Measurements from ENCODE around the gene HSPB2. TPM values are rescaled to one million over a fixed set of nuclear protein-coding genes. Genes with fewer than 3 reads are reported as not detected.
"Not testable (repeated sequence)": the region's sequence is repeated elsewhere in the genome, so short reads cannot be mapped to it uniquely, and the experiment has no call there.

Gene HSPB2, protein sequence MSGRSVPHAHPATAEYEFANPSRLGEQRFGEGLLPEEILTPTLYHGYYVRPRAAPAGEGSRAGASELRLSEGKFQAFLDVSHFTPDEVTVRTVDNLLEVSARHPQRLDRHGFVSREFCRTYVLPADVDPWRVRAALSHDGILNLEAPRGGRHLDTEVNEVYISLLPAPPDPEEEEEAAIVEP
- total RNA-seq = not detected

DNA sequence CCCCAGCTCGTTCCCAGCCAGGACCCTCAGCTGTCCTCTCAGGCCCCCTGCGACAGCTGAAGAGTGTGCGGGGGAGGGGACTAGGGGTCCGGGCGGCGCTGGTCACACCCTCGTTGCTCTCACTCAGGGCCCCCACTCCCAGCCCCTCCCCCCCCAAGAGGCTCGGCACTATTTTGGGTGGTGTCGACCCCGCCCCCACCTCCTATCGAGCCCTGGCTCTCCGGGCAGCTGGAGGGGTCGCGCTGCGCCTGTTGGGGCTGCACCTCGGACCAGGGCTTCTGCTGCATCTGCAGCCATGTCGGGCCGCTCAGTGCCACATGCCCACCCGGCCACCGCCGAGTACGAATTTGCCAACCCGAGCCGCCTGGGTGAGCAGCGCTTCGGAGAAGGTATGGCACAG is at the start of gene HSPB2:
HSPB2 (plus strand) TSS at position 200 of the 400 bp plus-strand sequence; CDS start at position 296, 96 bp downstream.
- POLR2A ChIA-PET = no interaction called here
- no peak for DNase-seq
- Mint-ChIP-seq H3K9me3 (no peaks in the 10 kb centered on the region), H3K4me3 (no peak within 1 kb of the TSS), H3K36me3 (no peaks in the 10 kb centered on the region), H3K27ac (no peak within 1 kb of the TSS), H3K27me3 (peaks cover 42% of the 10 kb centered on the region), H3K4me1 (ENCODE audit: low read depth) (no peaks in the 10 kb centered on the region)
- intact Hi-C loops (cut with micrococcal nuclease) = no loop called here
- CTCF ChIA-PET = no interaction called here

DNA sequence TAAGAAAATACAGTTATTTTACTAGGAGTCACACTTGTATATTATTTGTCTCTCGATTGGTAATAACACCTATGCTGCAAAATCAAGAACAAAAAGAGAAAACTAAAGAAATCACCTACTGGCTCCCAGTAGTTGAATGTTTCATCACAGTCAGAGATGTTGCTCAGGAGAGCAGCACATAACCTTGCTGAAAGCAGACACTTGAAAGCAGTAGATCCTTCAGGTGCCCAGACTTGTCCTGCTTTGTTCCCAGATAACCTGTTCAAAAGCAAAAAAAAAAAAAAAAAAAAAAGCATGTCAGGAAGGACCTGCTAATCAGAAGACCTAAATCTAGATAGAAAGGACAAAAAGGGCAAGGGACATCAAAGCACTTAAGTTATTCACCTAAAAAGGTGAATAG is 42.4 kb upstream of the HSPB2 start:
- Mint-ChIP-seq H3K4me1 (ENCODE audit: low read depth) (peaks cover 24% of the 10 kb centered on the region), H3K36me3 (peaks cover 33% of the 10 kb centered on the region), H3K9me3 (no peaks in the 10 kb centered on the region), H3K4me3 (peak overlapping the region; percentile 27), H3K27ac (no peak overlapping the region), H3K27me3 (no peaks in the 10 kb centered on the region)
- no peak for DNase-seq
- intact Hi-C loops (cut with micrococcal nuclease) = loop anchor here (2.0 to 10.0 kb wide), 5 partner anchors 103 to 1445 kb away; partner anchors contain the start of genes DLAT, PPP2R1B, PTS and SDHD
- ChIA-PET POLR2A (interaction anchor here (0.9 to 1.0 kb wide), 3 partner anchors 57 to 266 kb away, joined by 3 to 5 read pairs (median 3); no protein-coding TSS in a partner anchor), CTCF (interaction anchor here (0.6 to 2.9 kb wide), 9 partner anchors 11 to 266 kb away, joined by 3 to 15 read pairs (median 4); partner anchors contain the start of gene PPP2R1B)

DNA sequence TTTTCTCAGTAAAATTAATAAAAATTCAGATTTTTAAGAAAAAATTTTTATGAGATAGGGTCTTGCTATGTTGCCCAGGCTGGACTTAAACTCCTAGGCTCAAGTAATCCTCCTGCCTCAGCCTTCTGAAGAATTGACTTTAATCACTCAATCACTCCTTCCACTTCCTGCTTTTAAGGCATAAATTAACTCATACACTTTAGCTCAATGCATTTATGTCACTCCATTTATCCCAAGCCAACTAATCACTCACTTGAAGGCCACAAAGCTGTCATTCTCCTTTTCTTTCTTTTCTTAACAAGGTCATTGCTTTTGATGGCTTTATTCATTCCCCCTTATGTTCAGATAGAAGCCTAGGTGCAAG is 42.0 kb upstream of the HSPB2 start:
- intact Hi-C loops (cut with micrococcal nuclease) = loop anchor here (2.0 to 10.0 kb wide), 5 partner anchors 104 to 1444 kb away; partner anchors contain the start of genes DLAT, PPP2R1B, PTS and SDHD
- ChIA-PET CTCF (interaction anchor here (0.6 to 2.9 kb wide), 9 partner anchors 11 to 266 kb away, joined by 3 to 15 read pairs (median 4); partner anchors contain the start of gene PPP2R1B), POLR2A (interaction anchor here (0.9 to 1.3 kb wide), 5 partner anchors 9 to 267 kb away, joined by 3 to 5 read pairs (median 3); partner anchors contain the start of genes SDHD and TIMM8B)
- H3K27ac Mint-ChIP-seq = peak overlapping the region; percentile 86
- H3K4me3 Mint-ChIP-seq = peak overlapping the region; percentile 92
- H3K4me1 Mint-ChIP-seq (ENCODE audit: low read depth) = peaks cover 24% of the 10 kb centered on the region
- DNase-seq = no peak
- H3K27me3 Mint-ChIP-seq = no peaks in the 10 kb centered on the region
- H3K36me3 Mint-ChIP-seq = peaks cover 29% of the 10 kb centered on the region
- no peaks in the 10 kb centered on the region for H3K9me3 Mint-ChIP-seq

DNA sequence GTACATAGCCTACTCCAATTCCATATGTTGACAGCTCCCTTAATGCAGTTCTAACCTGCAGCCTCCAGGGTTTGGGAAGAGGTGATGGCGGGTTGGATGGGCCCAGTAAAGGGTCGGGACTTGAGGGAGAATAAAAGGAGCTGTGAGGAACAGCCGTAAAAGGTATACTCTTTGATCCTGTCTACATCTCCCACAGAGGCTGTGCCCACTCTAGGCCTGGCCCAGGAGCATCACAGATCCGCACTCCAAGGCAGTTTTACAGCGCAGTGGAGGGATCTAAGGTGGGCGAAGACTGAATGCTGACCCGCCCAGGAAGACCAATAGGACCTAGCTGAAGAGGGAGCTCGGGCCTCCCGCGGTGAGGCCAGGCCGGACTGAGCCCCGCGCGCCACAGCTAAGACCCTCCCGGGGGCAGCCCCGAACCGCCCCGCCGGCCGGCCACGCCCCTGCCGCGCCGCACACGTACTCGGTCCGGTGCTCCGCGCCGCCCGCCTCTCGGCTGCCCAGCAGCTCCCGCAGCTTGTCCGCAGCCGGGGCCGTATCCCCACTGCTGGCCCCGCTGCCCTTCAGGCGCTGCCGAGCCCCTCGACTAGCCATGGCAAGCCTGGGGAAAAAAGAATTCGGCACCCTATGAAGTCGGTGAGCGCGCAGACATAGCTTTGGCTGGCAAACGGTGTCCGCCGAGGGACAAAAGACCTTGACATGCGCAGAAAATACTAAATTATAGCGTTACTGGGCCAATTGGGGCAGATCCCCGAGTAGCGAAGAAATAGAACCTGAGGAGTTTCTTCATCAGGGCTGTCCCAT is 41.4 kb upstream of the HSPB2 start, which contains the start of gene ALG9:
ALG9 (minus strand) TSS at position 696 of the 807 bp plus-strand sequence; CDS start at position 597, 99 bp downstream.
- peak; percentile 92 for DNase-seq
- ChIA-PET POLR2A (interaction anchor here (0.6 to 1.9 kb wide), 9 partner anchors 9 to 320 kb away, joined by 3 to 6 read pairs (median 3); partner anchors contain the start of genes SDHD and TIMM8B), CTCF (interaction anchor here (0.6 to 2.9 kb wide), 19 partner anchors 9 to 409 kb away, joined by 3 to 15 read pairs (median 4); partner anchors contain the start of genes NKAPD1, PIH1D2, PPP2R1B and SDHD)
- Mint-ChIP-seq H3K27ac (peak within 1 kb of the TSS; percentile 86), H3K4me3 (peak within 1 kb of the TSS; percentile 92), H3K4me1 (ENCODE audit: low read depth) (peaks cover 24% of the 10 kb centered on the region), H3K27me3 (no peaks in the 10 kb centered on the region), H3K9me3 (no peaks in the 10 kb centered on the region), H3K36me3 (peaks cover 31% of the 10 kb centered on the region)
- intact Hi-C loops (cut with micrococcal nuclease) = loop anchor here (1.0 to 10.0 kb wide), 7 partner anchors 8 to 1444 kb away; partner anchors contain the start of genes CFAP68, DLAT, FDXACB1 and PPP2R1B

DNA sequence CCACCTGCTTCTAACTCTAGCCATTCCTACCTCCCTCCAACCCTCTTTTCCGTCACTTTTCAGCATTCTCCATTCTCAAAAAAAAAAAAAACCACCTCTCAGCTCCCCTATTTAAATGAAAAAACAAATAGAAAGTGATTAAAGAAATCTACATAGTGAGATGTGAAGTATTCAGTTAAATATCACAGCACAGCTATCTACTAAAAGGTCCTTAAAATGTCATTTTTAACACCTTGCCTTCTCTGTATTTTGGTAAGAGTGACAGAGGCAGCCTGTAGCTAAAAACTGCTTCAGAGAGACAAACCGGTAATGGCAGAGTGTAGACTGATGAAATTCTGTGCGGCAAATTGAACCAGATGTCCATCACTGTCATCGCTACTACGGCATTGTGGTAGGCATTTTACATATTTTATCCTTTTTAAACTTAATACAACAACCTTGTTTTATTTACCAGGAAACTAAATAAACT is 40.8 kb upstream of the HSPB2 start:
- intact Hi-C loops (cut with micrococcal nuclease) = loop anchor here (1.0 to 10.0 kb wide), 7 partner anchors 8 to 1443 kb away; partner anchors contain the start of genes CFAP68, DLAT, FDXACB1 and PPP2R1B
- H3K27me3 Mint-ChIP-seq = no peaks in the 10 kb centered on the region
- H3K4me3 Mint-ChIP-seq = peak overlapping the region; percentile 92
- no peak for DNase-seq
- H3K36me3 Mint-ChIP-seq = peaks cover 26% of the 10 kb centered on the region
- H3K9me3 Mint-ChIP-seq = no peaks in the 10 kb centered on the region
- ChIA-PET POLR2A (interaction anchor here (0.6 to 1.9 kb wide), 6 partner anchors 8 to 319 kb away, joined by 3 to 6 read pairs (median 4); no protein-coding TSS in a partner anchor), CTCF (interaction anchor here (0.7 to 2.9 kb wide), 15 partner anchors 8 to 409 kb away, joined by 3 to 15 read pairs (median 5); partner anchors contain the start of genes NKAPD1, PIH1D2, PPP2R1B and SDHD)
- H3K27ac Mint-ChIP-seq = peak overlapping the region; percentile 82
- peaks cover 24% of the 10 kb centered on the region for H3K4me1 Mint-ChIP-seq (ENCODE audit: low read depth)

DNA sequence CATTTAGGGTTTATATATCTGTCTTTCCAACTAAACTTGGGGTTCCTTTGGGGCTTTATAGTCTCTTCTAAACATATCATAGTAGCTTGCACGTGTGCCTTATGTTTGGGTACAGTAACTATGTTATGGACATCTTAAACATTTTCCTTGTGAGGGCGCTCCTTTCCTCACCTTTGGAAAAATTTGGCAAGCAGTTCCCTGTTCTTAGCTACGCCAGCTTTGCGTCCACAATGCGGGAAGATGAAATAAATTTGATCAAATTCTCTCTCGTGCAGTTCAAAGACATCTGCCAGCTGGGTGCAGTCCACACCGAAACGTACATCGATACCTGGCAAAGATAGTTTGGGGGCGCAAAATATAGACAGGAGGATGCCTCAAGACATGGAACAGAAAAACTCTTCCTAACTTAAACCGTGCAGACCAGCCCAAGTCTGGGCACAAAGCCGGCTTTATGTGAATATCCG is 34.1 kb upstream of the HSPB2 start:
- no peaks in the 10 kb centered on the region for H3K27me3 Mint-ChIP-seq
- H3K9me3 Mint-ChIP-seq = no peaks in the 10 kb centered on the region

DNA sequence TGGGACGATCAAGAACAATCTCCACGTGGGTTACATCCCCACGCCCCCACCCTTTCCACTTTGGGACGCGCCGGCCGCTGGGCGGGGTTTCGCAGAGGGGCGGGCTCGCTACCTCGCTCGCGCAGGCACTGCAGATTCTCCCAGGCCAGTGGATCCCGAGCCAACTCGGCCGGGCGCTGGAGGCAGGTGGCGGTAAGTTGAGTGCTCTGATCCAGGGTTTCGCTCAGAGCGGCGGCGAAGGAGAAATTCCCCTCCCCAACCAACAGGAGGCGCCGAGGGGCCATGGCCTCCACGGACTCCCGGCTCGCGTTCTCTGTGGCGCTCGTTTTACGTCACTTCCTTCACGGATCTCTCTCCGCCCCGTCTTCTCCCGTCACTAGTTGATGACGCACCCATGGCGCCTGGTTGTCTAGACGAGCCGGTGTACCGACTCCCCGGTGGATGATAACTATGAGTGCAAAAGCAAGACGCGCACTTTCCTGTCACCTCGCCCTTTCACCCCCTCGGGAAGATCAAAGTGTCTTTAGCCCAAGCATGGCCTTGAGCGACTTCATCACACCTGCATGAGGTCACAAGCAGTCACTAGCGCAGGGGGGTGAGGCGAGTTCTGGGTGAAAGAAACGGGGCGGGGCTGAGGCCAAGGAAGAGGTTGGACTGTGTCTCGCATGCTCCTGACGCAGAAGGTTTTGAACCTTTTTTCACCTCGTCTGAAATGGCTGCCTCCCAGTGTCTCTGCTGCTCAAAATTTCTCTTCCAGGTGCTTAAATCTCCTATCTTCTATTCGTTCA is 33.5 kb upstream of the HSPB2 start, which contains the start of the genes CFAP68 and FDXACB1:
CFAP68 (plus strand) TSS at position 693 of the 788 bp plus-strand sequence; CDS start at position 713, 20 bp downstream.
FDXACB1 (minus strand) TSS at position 317 of the 788 bp plus-strand sequence; CDS start at position 284, 33 bp downstream.
- no peaks in the 10 kb centered on the region for H3K9me3 Mint-ChIP-seq
- intact Hi-C loops (cut with micrococcal nuclease) = loop anchor here (1.0 to 10.0 kb wide), 10 partner anchors 8 to 1436 kb away; partner anchors contain the start of genes ALG9, BCO2, DLAT and NKAPD1
- POLR2A ChIA-PET = no interaction called here
- H3K4me3 Mint-ChIP-seq = peak within 1 kb of the TSS; percentile 82
- H3K4me1 Mint-ChIP-seq (ENCODE audit: low read depth) = peaks cover 21% of the 10 kb centered on the region
- CTCF ChIA-PET = interaction anchor here (0.6 to 1.9 kb wide), 6 partner anchors 15 to 204 kb away, joined by 3 to 10 read pairs (median 6); no protein-coding TSS in a partner anchor
- peaks cover 17% of the 10 kb centered on the region for H3K36me3 Mint-ChIP-seq
- no peaks in the 10 kb centered on the region for H3K27me3 Mint-ChIP-seq
- H3K27ac Mint-ChIP-seq = peak within 1 kb of the TSS; percentile 95
- peak; percentile 96 for DNase-seq

More for the DNA sequence above, 34.1 kb upstream of the HSPB2 start:
- H3K27ac Mint-ChIP-seq = peak overlapping the region; percentile 95
- peak overlapping the region; percentile 82 for H3K4me3 Mint-ChIP-seq
- H3K4me1 Mint-ChIP-seq (ENCODE audit: low read depth) = peaks cover 21% of the 10 kb centered on the region
- peaks cover 14% of the 10 kb centered on the region for H3K36me3 Mint-ChIP-seq
- CTCF ChIA-PET = interaction anchor here (0.6 to 1.9 kb wide), 7 partner anchors 14 to 402 kb away, joined by 3 to 10 read pairs (median 4); no protein-coding TSS in a partner anchor
- DNase-seq = no peak
- intact Hi-C loops (cut with micrococcal nuclease) = loop anchor here (2.0 to 10.0 kb wide), 2 partner anchors 196 to 1436 kb away; partner anchors contain the start of genes NKAPD1, PIH1D2 and TTC12
- POLR2A ChIA-PET = no interaction called here

DNA sequence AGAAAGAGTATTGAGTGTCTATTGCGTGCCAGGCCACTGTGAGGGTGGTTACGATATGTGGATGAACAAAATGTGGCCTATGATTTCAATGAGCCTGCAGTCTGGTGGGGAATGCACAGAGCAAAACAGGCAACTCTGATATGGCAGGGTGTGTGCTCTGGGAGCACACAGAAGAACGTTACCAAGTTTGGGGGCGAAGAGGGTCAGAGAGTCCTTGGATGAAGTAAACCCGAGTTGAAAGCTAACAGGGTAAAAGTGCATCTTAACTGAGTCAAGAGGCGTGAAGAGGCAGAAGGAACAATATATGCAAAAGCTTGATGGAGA is 32.9 kb upstream of the HSPB2 start:
- POLR2A ChIA-PET = interaction anchor here (0.7 to 1.2 kb wide), 2 partner anchors 8 to 59 kb away, joined by 3 to 4 read pairs; partner anchors contain the start of gene ALG9
- H3K4me1 Mint-ChIP-seq (ENCODE audit: low read depth) = peaks cover 21% of the 10 kb centered on the region
- H3K36me3 Mint-ChIP-seq = peaks cover 17% of the 10 kb centered on the region

DNA sequence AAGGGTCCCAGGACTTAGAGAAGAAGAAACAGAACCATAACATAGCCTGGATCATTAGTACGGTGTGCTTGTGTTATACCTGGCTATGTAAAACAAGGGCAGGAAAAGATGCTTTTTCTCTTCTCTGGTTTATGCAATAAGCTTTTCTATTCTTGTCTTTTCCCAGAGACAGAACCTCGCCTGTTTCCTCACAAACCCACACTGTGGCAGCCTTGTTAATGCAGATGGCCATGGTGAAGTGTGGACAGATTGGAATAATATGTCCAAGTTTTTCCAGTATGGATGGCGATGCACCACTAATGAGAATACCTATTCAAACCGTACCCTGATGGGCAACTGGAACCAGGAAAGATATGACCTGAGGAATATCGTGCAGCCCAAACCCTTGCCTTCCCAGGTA is 30.3 kb upstream of the HSPB2 start:
- peaks cover 20% of the 10 kb centered on the region for H3K4me1 Mint-ChIP-seq (ENCODE audit: low read depth)
- POLR2A ChIA-PET = interaction anchor here (0.8 kb wide), 1 partner anchor 90 kb away, joined by 3 read pairs; no protein-coding TSS in a partner anchor
- H3K27me3 Mint-ChIP-seq = no peaks in the 10 kb centered on the region
- no peak for DNase-seq
- no peaks in the 10 kb centered on the region for H3K9me3 Mint-ChIP-seq
- CTCF ChIA-PET = interaction anchor here (1.1 kb wide), 1 partner anchor 100 kb away, joined by 5 read pairs; no protein-coding TSS in a partner anchor
- H3K4me3 Mint-ChIP-seq = no peak overlapping the region
- H3K36me3 Mint-ChIP-seq = peaks cover 11% of the 10 kb centered on the region
- no peak overlapping the region for H3K27ac Mint-ChIP-seq
- intact Hi-C loops (cut with micrococcal nuclease) = no loop called here

More for the DNA sequence above, 32.9 kb upstream of the HSPB2 start:
- no peaks in the 10 kb centered on the region for H3K9me3 Mint-ChIP-seq
- intact Hi-C loops (cut with micrococcal nuclease) = loop anchor here (1.0 to 10.0 kb wide), 10 partner anchors 8 to 1435 kb away; partner anchors contain the start of genes ALG9, BCO2, DLAT and NKAPD1
- no peaks in the 10 kb centered on the region for H3K27me3 Mint-ChIP-seq
- DNase-seq = no peak
- peak overlapping the region; percentile 82 for H3K4me3 Mint-ChIP-seq
- peak overlapping the region; percentile 95 for H3K27ac Mint-ChIP-seq
- CTCF ChIA-PET = interaction anchor here (0.6 to 2.0 kb wide), 4 partner anchors 8 to 1925 kb away, joined by 3 to 15 read pairs (median 4); partner anchors contain the start of gene ALG9

DNA sequence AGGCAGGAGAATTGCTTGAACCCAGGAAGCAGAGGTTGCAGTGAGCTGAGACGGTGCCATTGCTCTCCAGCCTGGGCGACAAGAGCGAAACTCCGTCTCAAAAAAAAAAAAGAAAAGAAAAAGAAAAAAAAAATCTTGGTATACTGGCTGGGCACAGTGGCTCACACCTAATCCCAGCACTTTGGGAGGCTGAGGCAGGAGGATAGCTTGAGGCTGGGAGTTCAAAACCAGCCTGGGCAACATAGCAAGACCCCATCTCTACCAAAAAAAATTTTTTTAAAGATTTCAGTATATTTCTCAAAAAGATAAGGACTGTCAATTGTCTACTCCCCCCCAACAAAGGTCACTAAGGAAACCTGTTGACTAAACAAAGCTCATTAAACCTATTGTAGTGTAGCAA is 27.5 kb upstream of the HSPB2 start:
- POLR2A ChIA-PET = not testable (repeated sequence)
- CTCF ChIA-PET = interaction anchor here (0.8 kb wide), 1 partner anchor 97 kb away, joined by 3 read pairs; no protein-coding TSS in a partner anchor

More for the DNA sequence above, 27.5 kb upstream of the HSPB2 start:
- H3K27ac Mint-ChIP-seq; H3K9me3 Mint-ChIP-seq; DNase-seq; H3K27me3 Mint-ChIP-seq; H3K4me1 Mint-ChIP-seq (ENCODE audit: low read depth); intact Hi-C loops (cut with micrococcal nuclease); H3K4me3 Mint-ChIP-seq: not testable (repeated sequence)
- peaks cover 11% of the 10 kb centered on the region for H3K36me3 Mint-ChIP-seq
